Measurements from ENCODE around the gene CDK3. TPM values are rescaled to one million over a fixed set of nuclear protein-coding genes. Genes with fewer than 3 reads are reported as not detected.

Gene CDK3
- total and polyA plus RNA-seq, 4 donors = 1.5 to 6.3 (median 2.6) TPM

DNA sequence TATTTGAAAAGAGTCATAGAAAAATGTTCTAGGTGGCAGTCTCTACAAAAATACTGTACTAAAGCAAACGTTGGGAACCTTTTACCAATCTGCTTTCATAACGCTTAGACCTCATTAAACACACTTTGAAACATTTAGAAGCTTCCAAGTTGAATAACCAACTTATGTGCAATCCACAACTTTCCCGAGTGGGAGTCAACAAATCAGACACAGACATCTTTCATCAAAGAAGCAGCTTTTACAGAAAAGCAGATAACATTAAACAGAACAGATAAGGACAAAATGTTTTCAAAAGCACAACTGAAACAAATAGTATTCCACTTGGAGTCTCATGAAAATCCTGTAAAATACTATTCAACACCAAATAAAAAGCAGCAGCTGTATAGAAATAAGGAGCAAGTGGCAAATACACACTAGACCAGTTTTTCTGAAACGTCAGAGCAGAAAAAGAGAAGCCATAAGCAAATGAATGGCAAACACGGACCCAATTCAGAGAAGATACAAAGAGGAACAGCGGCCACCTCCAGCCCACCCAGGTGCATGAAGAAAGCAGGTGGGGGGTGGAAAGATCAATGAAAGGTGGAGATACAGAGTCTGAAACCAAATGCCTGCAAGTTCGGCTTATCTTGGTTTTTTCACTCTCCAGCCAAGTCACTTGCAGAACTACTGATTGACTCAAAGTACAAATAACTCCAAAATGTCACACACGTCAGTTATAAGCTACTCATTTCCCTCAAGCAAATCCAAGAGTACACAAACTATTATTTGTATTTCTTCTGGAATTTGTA is 41.4 kb upstream of the CDK3 start:
- Histone ChIP-seq H3K36me3 (ENCODE audit: control insufficient read depth in 4 of 4, insufficient read depth in 3 of 4, low read depth in 1 of 4, low read length in 3 of 4) (peaks cover 8 to 27% (median 15%) of the 10 kb centered on the region in 4 donors), H3K9me3 (ENCODE audit: control insufficient read depth in 4 of 4, low read length in 3 of 4) (no peaks in the 10 kb centered on the region), H3K4me1 (ENCODE audit: control insufficient read depth in 4 of 4, insufficient read depth in 4 of 4, low read length in 3 of 4) (peaks cover 8 to 34% (median 22%) of the 10 kb centered on the region in 4 donors), H3K27ac (ENCODE audit: low read depth in 1 of 2, low read length in 2 of 2) (peak overlapping the region in 1 of 2 donors; percentile 20), H3K9ac (ENCODE audit: low read depth in 1 of 2, low read length in 2 of 2) (peak overlapping the region in 1 of 2 donors; percentile 3), H3K27me3 (ENCODE audit: control insufficient read depth in 4 of 4, insufficient read depth in 4 of 4, low read length in 3 of 4) (no peaks in the 10 kb centered on the region), H3K4me3 (ENCODE audit: low read depth in 1 of 3, low read length in 3 of 3) (no peak overlapping the region)
- no peak for DNase-seq (ENCODE audit: low spot score)
- TF ChIP-seq NR2F2 (IDR thresholded peaks at IDR 0.05) (no peak), HNF4A (conservative IDR thresholded peaks at IDR 0.05) (peak; percentile 57 to 67), YY1 (IDR thresholded peaks at IDR 0.05) (no peak), GABPA (IDR thresholded peaks at IDR 0.05 in 1 of 2, conservative IDR thresholded peaks at IDR 0.05 in 1 of 2) (no peak), JUND (IDR thresholded peaks at IDR 0.05) (no peak), EGR1 (IDR thresholded peaks at IDR 0.05; ENCODE audit: low read depth in 2 of 2) (no peak), FOXA1 (IDR thresholded peaks at IDR 0.05) (no peak), FOXA2 (IDR thresholded peaks at IDR 0.05) (no peak), RXRA (IDR thresholded peaks at IDR 0.05) (peak in 1 of 2 donors; percentile 51), SP1 (IDR thresholded peaks at IDR 0.05) (peak; percentile 18), RAD21 (IDR thresholded peaks at IDR 0.05) (peak in 1 of 2 donors; percentile 4), HNF4G (IDR thresholded peaks at IDR 0.05) (no peak)
- TF ChIP-seq, protein P1, sequence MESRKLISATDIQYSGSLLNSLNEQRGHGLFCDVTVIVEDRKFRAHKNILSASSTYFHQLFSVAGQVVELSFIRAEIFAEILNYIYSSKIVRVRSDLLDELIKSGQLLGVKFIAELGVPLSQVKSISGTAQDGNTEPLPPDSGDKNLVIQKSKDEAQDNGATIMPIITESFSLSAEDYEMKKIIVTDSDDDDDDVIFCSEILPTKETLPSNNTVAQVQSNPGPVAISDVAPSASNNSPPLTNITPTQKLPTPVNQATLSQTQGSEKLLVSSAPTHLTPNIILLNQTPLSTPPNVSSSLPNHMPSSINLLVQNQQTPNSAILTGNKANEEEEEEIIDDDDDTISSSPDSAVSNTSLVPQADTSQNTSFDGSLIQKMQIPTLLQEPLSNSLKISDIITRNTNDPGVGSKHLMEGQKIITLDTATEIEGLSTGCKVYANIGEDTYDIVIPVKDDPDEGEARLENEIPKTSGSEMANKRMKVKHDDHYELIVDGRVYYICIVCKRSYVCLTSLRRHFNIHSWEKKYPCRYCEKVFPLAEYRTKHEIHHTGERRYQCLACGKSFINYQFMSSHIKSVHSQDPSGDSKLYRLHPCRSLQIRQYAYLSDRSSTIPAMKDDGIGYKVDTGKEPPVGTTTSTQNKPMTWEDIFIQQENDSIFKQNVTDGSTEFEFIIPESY (IDR thresholded peaks at IDR 0.05) = no peak
- TF ChIP-seq, protein P2, sequence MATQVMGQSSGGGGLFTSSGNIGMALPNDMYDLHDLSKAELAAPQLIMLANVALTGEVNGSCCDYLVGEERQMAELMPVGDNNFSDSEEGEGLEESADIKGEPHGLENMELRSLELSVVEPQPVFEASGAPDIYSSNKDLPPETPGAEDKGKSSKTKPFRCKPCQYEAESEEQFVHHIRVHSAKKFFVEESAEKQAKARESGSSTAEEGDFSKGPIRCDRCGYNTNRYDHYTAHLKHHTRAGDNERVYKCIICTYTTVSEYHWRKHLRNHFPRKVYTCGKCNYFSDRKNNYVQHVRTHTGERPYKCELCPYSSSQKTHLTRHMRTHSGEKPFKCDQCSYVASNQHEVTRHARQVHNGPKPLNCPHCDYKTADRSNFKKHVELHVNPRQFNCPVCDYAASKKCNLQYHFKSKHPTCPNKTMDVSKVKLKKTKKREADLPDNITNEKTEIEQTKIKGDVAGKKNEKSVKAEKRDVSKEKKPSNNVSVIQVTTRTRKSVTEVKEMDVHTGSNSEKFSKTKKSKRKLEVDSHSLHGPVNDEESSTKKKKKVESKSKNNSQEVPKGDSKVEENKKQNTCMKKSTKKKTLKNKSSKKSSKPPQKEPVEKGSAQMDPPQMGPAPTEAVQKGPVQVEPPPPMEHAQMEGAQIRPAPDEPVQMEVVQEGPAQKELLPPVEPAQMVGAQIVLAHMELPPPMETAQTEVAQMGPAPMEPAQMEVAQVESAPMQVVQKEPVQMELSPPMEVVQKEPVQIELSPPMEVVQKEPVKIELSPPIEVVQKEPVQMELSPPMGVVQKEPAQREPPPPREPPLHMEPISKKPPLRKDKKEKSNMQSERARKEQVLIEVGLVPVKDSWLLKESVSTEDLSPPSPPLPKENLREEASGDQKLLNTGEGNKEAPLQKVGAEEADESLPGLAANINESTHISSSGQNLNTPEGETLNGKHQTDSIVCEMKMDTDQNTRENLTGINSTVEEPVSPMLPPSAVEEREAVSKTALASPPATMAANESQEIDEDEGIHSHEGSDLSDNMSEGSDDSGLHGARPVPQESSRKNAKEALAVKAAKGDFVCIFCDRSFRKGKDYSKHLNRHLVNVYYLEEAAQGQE (IDR thresholded peaks at IDR 0.05) = no peak
- TF ChIP-seq, protein P3, sequence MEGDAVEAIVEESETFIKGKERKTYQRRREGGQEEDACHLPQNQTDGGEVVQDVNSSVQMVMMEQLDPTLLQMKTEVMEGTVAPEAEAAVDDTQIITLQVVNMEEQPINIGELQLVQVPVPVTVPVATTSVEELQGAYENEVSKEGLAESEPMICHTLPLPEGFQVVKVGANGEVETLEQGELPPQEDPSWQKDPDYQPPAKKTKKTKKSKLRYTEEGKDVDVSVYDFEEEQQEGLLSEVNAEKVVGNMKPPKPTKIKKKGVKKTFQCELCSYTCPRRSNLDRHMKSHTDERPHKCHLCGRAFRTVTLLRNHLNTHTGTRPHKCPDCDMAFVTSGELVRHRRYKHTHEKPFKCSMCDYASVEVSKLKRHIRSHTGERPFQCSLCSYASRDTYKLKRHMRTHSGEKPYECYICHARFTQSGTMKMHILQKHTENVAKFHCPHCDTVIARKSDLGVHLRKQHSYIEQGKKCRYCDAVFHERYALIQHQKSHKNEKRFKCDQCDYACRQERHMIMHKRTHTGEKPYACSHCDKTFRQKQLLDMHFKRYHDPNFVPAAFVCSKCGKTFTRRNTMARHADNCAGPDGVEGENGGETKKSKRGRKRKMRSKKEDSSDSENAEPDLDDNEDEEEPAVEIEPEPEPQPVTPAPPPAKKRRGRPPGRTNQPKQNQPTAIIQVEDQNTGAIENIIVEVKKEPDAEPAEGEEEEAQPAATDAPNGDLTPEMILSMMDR (IDR thresholded peaks at IDR 0.05; ENCODE audit: low read depth, low read length, missing input control) = no peak
- WGBS = 33% methylated on average over 8 of the region's 8 CpGs
